Right atrium auricular region (tissue), 2 donors: ENCODE measurements around the gene RFPL3. TPM values are rescaled to one million over a fixed set of nuclear protein-coding genes. Genes with fewer than 3 reads are reported as not detected.

Experiments
- DNase-seq: peaks from one replicate; pipeline ENCODE4 v3.0.0-alpha.2; 2019; ENCODE audit warnings: low spot score
- H3K27ac ChIP-seq, 2 donors: fragments of 200-600 bp; sonication (generic); 1 replicate in 1 of 2; 2 replicates in 1 of 2; pipeline ENCODE4 v1.5.1; 2016 to 2019
- H3K27me3 ChIP-seq, 2 donors: fragments of 200-600 bp; sonication (generic); one replicate each; pipeline versions ENCODE4 v1.5.1 to v1.6.0; 2017 to 2019
- H3K36me3 ChIP-seq: fragments of 200-600 bp; sonication (generic); one replicate; pipeline ENCODE4 v1.5.1; 2016
- H3K4me1 ChIP-seq, 2 donors: fragments of 200-600 bp; sonication (generic); one replicate each; pipeline versions ENCODE4 v1.5.1 to v1.6.0; 2017 to 2019
- H3K4me3 ChIP-seq, 2 donors: fragments of 200-600 bp; sonication (generic); 1 replicate in 1 of 2; 2 replicates in 1 of 2; pipeline ENCODE4 v1.5.1; 2017 to 2019; ENCODE audit warnings: mild to moderate bottlenecking in 1 of 2, moderate library complexity in 1 of 2
- H3K9me3 ChIP-seq, 2 donors: fragments of 200-600 bp; sonication (generic); one replicate each; pipeline ENCODE4 v1.5.1; 2019
- CTCF ChIP-seq, 2 donors: fragments of 200-600 bp; sonication (generic); IDR thresholded peaks; one replicate each; pipeline ENCODE4 v1.5.1; 2019; ENCODE audit warnings: antibody characterized with exemption in 2 of 2
- total RNA-seq, 2 donors: library from RNA; depleted of rRNA; stranded (reverse); fragments of >200 nt; gene quantifications; one replicate each; pipeline ENCODE4 v1.1.0, GENCODE V29; 2016

Gene RFPL3
- total RNA-seq, 2 donors from 2014 or later, result not detected

GRCh38 chr22:32364210-32364609 lies 6.5 kb downstream of the RFPL3 start:
- no peaks in the 10 kb centered on the region for H3K27me3 ChIP-seq
- no peak overlapping the region for H3K27ac ChIP-seq
- H3K9me3 ChIP-seq, result no peaks in the 10 kb centered on the region
- H3K4me3 ChIP-seq, result no peak overlapping the region
- no peak for TF ChIP-seq CTCF (IDR thresholded peaks at IDR 0.05)
- no peaks in the 10 kb centered on the region for H3K4me1 ChIP-seq
- DNase-seq, result no peak
- H3K36me3 ChIP-seq, result no peaks in the 10 kb centered on the region

GRCh38 chr22:32375678-32376450 lies 18.2 kb downstream of the RFPL3 start:
- Histone ChIP-seq H3K4me3 (no peak overlapping the region), H3K9me3 (no peaks in the 10 kb centered on the region), H3K4me1 (no peaks in the 10 kb centered on the region)

GRCh38 chr22:32376681-32377080 lies 19.0 kb downstream of the RFPL3 start:
- TF ChIP-seq CTCF (IDR thresholded peaks at IDR 0.05), result no peak

More at GRCh38 chr22:32375678-32376450, 18.2 kb downstream of the RFPL3 start:
- no peak for DNase-seq
- Histone ChIP-seq H3K36me3 (no peaks in the 10 kb centered on the region), H3K27me3 (no peaks in the 10 kb centered on the region), H3K27ac (no peak overlapping the region)
- no peak for TF ChIP-seq CTCF (IDR thresholded peaks at IDR 0.05)

GRCh38 chr22:32378707-32379272 lies 21.1 kb downstream of the RFPL3 start:
- Histone ChIP-seq H3K27me3 (no peaks in the 10 kb centered on the region), H3K36me3 (no peaks in the 10 kb centered on the region), H3K27ac (no peak overlapping the region), H3K4me3 (no peak overlapping the region), H3K9me3 (no peaks in the 10 kb centered on the region), H3K4me1 (no peaks in the 10 kb centered on the region)
- peak in 1 of 2 donors; percentile 54 for TF ChIP-seq CTCF (IDR thresholded peaks at IDR 0.05)
- DNase-seq, result no peak

More at GRCh38 chr22:32376681-32377080, 19.0 kb downstream of the RFPL3 start:
- no peaks in the 10 kb centered on the region for H3K36me3 ChIP-seq
- H3K4me3 ChIP-seq, result no peak overlapping the region
- no peaks in the 10 kb centered on the region for H3K9me3 ChIP-seq
- H3K27me3 ChIP-seq, result no peaks in the 10 kb centered on the region
- no peaks in the 10 kb centered on the region for H3K4me1 ChIP-seq
- DNase-seq, result no peak
- no peak overlapping the region for H3K27ac ChIP-seq

GRCh38 chr22:32380991-32381390 lies 23.3 kb downstream of the RFPL3 start:
- Histone ChIP-seq H3K27ac (no peak overlapping the region), H3K4me1 (no peaks in the 10 kb centered on the region), H3K4me3 (no peak overlapping the region), H3K9me3 (no peaks in the 10 kb centered on the region), H3K36me3 (no peaks in the 10 kb centered on the region), H3K27me3 (no peaks in the 10 kb centered on the region)
- no peak for DNase-seq
- no peak for TF ChIP-seq CTCF (IDR thresholded peaks at IDR 0.05)
